NCI-H1436 treated with DMSO at 0.1 percent for 48 hours (cell line): ENCODE measurements around the gene ZDHHC16.

Experiments
- DNase-seq: peaks from one replicate; lab custom pipeline; 2025; lab: John Stamatoyannopoulos, UW

Gene ZDHHC16

DNA sequence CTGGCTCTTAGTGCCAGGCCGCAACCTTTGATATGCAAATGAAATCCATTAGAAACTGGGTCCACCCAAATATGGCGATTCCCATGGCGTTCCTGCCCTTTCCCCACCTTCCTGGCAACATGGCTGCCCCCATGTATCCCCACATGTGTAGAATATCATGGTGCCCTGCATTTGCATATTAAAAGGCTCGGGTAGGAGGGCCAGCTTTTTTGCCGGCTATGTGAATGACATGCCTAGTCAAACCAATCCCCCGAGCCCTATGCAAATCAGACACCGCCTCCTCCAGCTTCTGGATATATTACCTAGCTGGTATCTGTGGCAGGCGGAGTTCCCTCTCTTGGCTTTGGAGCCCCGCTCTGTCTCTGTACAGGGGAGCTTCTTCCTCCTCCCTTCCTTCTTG lies 34.0 kb downstream of the ZDHHC16 start:
- DNase-seq: no peak

- no peak for DNase-seq
These were observed 35.1 kb downstream of the ZDHHC16 start for GRCh38 chr10:97481071-97481470.

DNA sequence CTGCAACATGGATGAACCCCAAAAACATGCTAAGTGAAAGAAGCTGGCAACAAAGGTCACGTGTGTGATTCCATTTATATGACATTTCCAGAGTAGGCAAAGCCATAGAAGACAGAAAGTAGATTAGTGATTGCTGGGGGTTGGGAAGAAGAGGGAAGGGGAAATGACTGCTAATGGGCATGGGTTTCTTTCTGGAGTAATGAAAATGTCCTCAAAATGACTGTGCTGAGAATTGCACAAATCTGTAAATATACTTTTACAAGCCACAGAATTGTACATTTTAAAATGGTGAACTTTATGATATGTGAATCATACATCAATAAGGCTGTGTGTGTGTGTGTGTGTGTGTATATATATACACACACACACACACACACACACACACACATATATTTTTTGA lies 36.4 kb downstream of the ZDHHC16 start:
- no peak for DNase-seq

GRCh38 chr10:97483506-97483905 lies 37.5 kb downstream of the ZDHHC16 start:
- no peak for DNase-seq

DNA sequence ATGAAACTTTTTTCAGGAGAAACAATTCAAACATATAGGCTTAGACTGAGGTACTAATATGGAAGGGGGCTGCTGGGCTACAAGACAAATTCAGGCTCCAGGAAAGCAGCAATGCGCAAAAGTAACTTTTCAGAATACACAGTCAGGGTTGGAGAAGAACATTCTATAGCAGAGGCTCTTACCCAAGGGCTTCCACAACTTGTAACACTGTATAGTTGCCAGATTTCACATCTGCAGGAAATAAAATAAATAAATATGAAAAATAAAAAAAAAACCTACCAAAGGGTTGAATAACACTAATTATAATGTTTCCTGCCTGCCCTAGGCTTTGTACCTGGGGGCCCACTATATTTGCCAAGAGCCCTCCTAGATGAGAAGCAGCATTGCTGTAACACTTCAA lies 37.9 kb downstream of the ZDHHC16 start:
- DNase-seq: no peak

- DNase-seq: no peak
These were observed 39.8 kb downstream of the ZDHHC16 start for GRCh38 chr10:97485647-97486281.

DNA sequence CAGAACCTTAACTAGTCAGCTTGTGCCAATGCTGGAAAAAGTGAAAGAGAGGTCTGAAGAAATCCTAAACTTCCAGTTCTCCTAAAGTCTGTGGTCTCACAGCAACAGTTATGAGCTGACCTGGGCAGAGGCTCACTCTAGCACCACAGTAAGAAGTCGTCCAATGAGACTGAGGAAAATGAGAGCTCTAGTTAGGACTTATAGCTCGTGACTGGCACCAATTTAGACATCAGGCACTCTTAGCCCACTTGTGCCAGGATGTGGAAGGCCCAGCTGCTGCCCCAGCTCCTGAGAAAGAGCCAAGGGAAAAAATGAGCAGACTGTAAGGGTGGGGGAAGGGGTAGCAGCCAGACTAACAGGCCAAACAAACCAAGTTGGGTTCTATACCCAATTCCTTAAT lies 44.6 kb downstream of the ZDHHC16 start:
- DNase-seq: no peak

DNA sequence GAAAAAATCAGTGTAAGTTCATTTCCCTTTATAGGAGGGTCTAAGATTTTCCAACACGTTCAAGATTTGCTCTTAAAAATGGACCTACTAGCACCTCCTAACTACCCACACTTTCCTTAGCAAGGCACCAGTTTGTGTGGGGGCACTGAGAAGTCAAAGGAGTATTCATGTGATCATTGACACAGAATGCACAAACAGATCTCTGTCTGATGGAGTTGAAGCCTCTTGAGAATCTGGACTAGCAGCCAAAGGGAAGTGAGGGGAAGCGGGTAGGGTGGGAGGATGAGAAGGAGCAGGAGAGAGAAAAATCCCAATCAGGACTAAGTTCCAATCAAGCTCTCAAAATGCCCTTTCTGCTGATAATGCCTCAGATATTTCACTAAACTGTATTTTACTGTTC lies 48.2 kb downstream of the ZDHHC16 start:
- DNase-seq: no peak

- DNase-seq: no peak
These were observed 49.0 kb downstream of the ZDHHC16 start for GRCh38 chr10:97494863-97495506.

- peak; percentile 9 for DNase-seq
These were observed 51.6 kb downstream of the ZDHHC16 start for GRCh38 chr10:97497572-97498075.

- DNase-seq: peak; percentile 81
These were observed 52.3 kb downstream of the ZDHHC16 start, which contains the start of gene MMS19 for GRCh38 chr10:97498076-97498840. MMS19 (minus strand) TSS chr10:97498422; CDS start chr10:97498384, 38 bp downstream.

GRCh38 chr10:97498841-97499560 lies 53.0 kb downstream of the ZDHHC16 start, which contains the start of gene UBTD1:
UBTD1 (plus strand) TSS chr10:97498924; CDS start chr10:97499204, 280 bp downstream.
- no peak for DNase-seq

DNA sequence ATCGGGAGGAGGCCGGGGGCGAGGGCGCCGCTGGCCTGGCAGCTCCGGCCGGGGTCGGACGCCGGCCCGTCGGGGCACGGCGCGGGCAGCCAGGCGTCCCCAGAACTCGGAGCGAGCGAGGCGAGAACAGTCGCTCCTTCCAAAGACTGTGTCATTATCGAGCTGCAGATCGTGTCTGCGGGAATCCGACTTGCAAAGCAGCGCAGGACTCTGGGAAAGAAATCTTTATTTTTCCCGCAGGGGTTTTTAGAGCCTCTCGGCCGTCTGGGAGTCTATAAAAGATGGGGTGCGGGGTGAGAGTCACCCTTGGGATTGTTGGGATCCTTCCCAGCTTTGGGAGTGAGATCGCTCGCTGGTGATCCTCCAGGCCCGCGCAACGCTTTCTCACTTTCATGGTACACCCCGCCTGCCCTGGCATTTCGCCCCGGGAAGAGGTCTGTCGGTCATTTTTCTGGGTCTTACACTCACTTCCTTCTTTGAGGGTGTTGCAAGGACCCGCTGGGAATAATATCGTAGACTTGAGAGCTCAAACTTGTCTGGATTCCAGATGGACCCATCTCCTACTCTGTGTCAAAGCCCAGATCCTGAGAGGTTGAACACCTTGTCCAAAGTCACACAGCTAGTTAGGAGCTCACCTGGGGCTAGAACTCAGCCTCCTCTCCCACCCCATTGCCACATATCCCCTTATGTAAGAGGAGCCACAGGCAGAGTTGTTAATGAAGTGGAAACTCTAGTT lies 53.8 kb downstream of the ZDHHC16 start:
- no peak for DNase-seq

DNA sequence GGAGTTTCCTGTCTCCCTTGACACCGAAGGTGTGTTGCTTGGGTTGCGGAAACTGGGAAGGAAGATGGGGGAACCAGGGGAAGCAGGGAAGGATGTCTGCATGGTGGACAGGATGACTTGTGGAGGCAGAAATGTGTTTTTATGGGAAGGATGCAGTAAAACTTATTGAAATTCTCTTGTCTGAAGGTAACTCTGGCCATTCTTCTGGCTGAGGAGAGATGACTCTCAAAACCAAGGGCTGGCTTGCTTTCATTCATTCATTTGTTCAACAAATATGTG lies 54.3 kb downstream of the ZDHHC16 start:
- DNase-seq: no peak

GRCh38 chr10:97502916-97503315 lies 56.9 kb downstream of the ZDHHC16 start:
- DNase-seq: no peak

- DNase-seq: no peak
These were observed 57.4 kb downstream of the ZDHHC16 start for GRCh38 chr10:97503406-97503805.

GRCh38 chr10:97505152-97505551 lies 59.2 kb downstream of the ZDHHC16 start:
- DNase-seq: no peak

GRCh38 chr10:97506199-97506991 lies 60.4 kb downstream of the ZDHHC16 start:
- DNase-seq: no peak
